ENCODE measurements around the gene CTAGE4.
"Not testable (repeated sequence)": the region's sequence is repeated elsewhere in the genome, so short reads cannot be mapped to it uniquely, and the experiment has no call there.

The CTAGE4 gene, protein sequence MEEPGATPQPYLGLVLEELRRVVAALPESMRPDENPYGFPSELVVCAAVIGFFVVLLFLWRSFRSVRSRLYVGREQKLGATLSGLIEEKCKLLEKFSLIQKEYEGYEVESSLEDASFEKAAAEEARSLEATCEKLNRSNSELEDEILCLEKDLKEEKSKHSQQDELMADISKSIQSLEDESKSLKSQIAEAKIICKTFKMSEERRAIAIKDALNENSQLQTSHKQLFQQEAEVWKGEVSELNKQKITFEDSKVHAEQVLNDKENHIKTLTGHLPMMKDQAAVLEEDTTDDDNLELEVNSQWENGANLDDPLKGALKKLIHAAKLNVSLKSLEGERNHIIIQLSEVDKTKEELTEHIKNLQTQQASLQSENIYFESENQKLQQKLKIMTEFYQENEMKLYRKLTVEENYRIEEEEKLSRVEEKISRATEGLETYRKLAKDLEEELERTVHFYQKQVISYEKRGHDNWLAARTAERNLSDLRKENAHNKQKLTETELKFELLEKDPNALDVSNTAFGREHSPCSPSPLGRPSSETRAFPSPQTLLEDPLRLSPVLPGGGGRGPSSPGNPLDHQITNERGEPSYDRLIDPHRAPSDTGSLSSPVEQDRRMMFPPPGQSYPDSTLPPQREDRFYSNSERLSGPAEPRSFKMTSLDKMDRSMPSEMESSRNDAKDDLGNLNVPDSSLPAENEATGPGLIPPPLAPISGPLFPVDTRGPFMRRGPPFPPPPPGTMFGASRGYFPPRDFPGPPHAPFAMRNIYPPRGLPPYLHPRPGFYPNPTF

DNA sequence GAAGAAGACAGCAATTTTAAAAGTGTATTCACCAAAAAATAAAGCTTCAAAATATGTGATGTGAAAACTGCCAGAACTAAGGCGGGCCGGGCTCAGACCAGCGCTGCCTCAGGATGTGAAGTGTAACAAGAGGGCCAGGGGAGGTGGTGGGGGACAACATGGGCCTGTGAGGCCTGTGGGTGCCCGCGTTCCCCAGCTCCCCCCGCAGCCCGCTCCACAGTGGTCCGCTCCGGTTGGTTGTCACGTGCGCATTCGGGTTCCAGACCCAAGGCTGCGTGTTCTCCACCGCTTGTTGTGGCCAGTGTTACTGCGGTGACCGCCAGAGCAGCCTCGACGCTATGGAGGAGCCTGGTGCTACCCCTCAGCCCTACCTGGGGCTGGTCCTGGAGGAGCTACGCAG, at the start of gene CTAGE4:
Gene CTAGE4, plus strand, starts transcription at position 301 of the 400 bp plus-strand sequence. Its CDS starts 38 bp downstream, at position 339.
- not testable (repeated sequence) for DNase-seq (ENCODE audit: low read depth, low spot score)

DNA sequence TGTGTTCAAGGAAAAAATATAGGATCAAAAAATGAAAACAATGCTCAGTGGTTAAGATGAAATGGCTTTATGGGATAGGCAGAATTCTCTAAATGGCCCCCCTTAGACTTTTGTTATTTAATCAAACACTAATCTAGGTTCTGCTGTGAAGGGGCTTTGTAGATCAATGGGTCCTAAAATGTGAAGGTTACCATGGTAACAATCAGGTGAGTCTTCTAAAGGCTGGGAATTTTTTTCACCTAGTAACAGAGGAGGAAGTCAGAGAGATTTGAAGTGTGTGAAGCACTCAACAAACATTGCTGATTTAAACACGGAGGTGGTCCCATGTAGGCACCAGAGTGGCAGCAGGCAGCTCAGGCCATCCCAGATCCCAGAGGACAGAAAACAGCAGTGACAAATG, 49.1 kb upstream of the CTAGE4 start:
- no peak for DNase-seq (ENCODE audit: low read depth, low spot score)

DNA sequence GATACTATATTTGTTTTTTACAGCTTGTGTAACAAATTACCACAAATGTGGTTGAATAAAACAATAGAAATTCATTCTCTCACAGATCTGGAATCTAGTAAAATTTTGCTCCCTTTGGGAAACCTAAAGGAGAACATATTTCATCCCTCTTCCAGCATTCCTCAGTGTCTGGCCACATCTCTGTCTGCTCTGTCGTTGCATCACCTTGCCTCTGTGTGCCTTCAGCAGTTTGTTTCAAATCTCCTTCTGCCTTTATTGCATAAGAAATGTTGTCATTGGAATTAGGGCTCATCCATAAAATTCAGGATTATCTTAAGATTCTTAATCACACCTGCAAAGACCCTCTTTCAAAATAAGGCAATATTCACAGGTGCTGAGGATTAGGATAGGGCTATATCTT, 45.8 kb upstream of the CTAGE4 start:
- DNase-seq (ENCODE audit: low read depth, low spot score) = no peak

DNA sequence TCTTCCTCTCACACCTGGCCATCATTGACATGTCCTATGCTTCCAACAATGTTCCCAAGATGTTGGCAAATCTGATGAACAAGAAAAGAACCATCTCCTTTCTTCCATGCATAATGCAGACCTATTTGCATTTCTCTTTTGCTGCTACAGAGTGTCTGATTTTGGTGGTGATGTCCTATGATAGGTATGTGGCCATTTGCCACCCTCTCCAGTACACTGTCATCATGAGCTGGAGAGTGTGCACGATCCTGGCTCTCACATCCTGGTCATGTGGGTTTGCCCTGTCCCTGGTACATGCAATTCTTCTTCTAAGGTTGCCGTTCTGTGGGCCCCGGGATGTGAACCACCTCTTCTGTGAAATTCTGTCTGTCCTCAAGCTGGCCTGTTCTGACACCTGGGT, 41.1 kb upstream of the CTAGE4 start:
- no peak for DNase-seq (ENCODE audit: low read depth, low spot score)

DNA sequence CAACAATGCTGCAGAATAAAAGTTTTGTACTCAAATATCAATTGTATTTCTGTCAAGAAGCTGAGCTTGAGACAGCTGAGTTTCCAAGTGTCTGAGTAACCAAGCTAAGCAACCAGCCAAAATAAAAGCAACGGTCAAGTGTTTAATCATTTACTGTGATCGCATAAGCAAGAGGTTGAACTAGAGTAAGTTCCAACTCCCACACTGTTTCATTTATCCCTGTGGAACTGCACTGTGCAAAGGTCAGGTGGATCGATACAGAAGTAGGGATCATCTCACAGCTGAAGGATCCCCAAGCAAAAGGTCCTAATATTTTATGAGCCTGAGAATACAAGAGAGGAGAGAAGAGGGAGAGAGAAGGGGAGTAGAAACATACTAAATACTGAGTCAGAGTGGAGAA, 38.8 kb upstream of the CTAGE4 start:
- no peak for DNase-seq (ENCODE audit: low read depth, low spot score)

DNA sequence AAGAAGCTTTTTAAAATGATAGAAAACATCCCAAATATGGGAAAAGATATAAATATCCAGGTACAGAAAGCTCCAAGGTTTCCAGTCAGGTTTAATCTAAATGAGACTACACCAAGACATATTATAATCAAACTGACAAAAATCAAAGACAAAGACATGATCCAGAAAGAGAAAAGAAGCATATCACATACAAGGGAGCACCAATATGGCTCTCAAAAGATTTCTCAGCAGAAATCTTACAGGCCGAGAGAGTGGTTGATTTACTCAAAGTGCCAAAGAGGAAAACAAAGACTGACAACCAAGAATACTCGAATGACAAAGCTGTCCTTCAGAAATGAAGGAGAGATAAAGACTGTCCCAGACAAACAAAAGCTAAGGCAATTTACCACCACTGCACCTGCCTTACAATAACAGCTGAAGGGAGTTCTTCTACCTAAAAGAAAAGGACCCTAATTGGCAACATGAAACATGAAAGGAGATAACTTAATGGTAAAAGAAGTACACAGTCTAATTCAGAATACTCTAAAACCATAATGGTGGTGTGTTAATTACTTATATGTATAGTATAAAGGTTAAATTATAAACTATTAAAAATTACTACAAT, 34.9 kb upstream of the CTAGE4 start:
- no peak for DNase-seq (ENCODE audit: low read depth, low spot score)

DNA sequence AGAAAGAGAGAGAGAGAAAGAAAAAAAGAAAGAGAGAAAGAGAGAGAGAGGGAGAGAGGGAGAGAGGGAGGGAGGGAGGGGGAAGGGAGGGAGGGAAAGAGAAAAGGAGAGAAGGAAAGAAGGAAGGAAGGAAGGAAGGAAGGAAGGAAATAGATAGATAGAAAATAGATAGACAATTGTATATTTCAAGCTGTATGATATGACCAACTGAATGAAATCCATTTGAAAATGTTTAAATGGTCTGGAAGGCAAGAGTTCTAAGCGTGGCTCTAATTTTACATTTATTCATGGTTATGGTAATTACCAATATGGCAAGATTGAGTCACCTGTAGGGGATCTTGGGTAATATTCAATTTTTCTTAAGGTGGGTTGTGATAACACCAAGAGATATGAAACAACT, 24.4 kb upstream of the CTAGE4 start:
- DNase-seq (ENCODE audit: low read depth, low spot score) = no peak

DNA sequence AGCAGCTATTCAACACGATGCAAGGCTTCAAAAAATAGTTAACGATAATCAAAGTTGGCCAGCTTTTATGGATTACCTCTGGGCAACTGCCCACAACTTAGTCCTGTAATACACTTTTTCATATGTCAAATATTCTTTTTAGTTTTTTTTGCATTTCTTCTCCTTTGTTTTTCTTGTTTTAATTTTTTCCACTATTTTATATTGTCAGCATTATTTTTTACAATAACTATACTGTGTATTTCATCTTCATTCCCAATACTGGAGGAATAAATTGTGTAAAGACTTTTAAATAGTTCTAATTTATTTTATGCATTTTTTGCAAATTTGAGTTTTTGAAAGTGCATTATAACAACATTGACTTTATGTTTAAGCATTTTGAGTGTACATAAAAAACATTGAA, 18.5 kb upstream of the CTAGE4 start:
- DNase-seq (ENCODE audit: low read depth, low spot score) = no peak

DNA sequence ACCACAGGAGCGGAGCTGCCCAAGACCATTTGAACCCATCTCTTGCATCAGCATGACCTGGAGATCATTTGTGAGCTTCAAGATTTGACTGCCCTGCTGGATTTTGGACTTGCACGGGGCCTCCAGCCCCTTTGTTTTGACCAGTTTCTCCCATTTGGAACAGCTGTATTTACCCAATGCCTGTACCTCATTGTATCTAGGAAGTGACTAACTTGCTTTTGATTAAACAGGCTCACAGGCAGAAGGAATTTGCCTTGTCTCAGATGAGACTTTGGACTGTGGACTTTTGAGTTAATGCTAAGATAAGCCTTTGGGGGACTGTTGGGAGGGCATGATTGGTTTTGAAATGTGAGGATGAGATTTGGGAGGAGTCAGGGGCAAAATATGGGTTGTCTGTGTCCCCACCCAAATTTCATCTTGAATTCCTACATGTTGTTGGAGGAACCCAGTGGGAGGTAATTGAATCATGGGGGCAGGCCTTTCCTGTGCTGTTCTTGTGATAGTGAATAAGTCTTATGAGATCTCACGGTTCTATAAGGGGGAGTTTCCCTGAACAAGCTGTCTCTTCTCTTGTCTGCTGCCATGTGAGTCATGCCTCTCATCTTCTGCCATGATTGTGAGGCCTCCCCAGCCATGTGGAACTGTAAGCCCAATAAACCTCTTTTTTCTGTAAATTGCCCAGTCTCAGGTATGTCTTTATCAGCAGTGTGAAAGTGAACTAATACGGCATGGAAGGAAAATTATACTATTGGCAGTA, 11.5 kb upstream of the CTAGE4 start:
- not testable (repeated sequence) for DNase-seq (ENCODE audit: low read depth, low spot score)

DNA sequence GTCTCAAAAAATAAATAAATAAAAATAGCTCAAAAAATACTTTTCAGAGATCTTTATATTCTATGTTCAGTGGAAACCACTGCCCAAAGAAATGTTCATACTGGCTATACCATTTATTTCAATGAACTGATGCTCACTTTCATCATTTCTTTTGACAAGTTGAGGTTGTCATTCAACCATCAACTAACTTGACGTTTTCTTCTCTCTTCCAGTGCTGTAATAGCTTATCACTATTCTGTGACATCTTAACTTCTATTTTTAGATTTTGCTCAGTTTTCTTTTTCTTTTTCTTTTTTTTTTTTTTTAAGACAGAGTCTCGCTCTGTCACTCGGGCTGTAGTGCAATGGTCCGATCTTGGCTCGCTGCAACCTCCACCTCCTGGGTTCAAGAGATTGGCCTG, 8.7 kb upstream of the CTAGE4 start:
- DNase-seq (ENCODE audit: low read depth, low spot score) = no peak

DNA sequence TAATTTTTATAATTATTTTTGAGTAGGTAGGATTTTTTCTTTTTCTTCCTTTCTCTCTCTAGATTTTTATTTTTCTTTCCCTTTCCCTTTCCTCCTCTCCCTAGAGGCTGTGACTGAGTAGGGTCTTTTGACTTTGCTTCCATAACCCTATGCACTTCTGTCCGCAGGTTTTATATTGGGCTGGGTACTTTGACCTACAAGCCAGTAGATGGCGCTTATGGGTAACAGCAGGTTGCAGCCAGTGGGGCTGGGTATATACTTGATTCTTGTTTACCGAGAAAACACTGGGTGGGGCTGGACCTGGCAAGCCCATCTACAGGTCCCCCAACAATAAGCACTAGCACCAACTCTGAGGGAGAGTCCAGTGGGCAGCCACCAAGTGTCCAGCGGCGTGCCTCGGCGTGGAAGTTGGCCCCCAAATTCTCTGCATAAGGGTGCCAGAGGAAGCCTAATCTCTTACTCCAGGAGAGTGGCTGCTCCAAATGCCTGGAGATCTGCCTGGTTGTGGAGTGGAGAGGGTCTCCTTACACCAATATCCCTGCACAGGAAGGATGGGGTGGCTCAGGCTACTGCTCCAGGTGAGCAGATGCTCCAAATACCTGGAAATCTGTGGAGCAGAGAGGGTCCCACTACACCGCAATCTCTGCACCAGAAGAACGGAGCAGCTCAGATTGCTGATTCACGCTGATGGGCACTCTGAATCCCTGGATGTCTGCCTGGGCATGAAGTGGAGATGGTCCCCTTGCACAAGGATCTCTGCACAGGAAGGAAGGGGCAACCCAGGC, 4.7 kb upstream of the CTAGE4 start:
- not testable (repeated sequence) for DNase-seq (ENCODE audit: low read depth, low spot score)

DNA sequence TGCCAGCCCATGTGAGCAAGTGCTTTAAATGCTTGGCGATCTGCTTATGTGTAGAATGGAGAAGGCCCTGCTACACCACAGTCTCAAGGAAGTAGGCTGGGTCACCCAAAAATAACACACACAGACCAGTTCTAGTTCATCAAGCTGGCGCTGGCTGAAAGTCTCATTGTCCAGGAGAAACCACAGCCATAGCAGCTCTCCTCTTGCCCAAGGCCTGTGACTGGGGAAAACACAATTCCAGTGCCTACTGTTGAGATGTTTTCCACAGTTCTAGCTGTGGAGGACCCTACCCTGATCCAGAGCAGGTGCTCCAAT, 4.1 kb upstream of the CTAGE4 start:
- DNase-seq (ENCODE audit: low read depth, low spot score) = not testable (repeated sequence)

DNA sequence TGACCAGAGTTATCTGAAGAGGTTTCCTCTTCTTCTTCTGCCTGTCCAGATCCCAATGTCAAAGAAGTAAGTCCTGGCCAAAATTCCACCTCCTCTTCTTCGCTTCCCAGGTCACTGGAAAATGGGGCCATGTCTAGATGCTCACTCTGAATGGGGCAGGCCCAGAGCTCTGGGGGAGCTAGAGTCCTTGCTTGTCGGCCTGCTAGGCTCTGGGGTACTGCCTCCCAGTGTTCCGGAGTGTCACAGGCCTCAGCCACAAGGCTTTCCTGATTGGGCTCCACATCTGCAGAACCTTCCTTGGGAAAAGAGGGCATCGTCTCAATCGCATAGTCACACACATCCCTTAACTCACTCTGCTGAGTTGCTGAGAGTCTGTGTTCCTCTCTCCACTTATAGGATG, 4.6 kb downstream of the CTAGE4 start:
- not testable (repeated sequence) for DNase-seq (ENCODE audit: low read depth, low spot score)

DNA sequence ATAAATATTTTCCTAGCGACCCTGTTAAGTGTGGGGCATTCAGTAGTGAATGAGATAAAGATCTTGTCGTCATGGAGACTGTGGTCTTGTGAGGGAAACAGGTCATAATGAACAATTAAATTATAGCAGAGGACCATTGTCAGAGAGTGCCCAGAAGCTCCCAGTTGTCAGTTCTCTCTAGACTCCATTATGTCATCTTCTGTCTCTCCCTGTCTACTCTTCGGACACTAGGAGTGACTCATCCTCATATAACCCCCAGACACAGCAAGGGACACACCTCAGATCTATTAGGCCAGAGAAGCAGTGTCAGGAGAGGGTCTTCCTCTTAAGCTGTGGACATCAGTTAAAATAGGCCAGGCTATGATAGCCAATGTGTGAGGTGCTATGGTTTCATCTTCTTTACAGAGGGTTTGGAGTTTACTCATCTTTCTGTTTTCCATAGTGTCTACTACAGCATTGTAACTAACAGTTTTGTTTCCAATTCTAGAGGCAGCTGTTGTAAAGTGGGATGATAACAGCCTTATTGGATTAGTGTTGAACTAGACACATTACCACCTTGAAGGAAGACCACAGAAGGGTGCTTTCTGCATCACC, 5.4 kb downstream of the CTAGE4 start:
- not testable (repeated sequence) for DNase-seq (ENCODE audit: low read depth, low spot score)

DNA sequence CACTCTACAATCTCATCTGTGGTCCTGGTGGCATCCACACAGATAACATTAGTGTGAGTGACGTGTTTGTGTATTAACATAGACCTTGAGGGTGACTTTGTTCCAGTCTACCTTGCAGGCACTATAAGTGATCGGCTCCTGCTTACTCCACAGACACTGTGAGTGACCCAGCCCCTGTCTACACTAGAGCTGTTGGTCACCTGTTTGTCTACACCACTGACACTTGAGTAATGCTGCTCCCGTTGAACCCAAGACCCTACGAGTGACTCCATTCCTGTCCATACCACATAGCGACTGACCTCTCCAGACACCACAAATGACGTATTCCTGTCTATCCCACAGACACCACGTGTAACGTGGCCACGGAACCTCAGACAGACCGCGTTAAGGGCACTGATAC, 10.5 kb downstream of the CTAGE4 start:
- DNase-seq (ENCODE audit: low read depth, low spot score) = not testable (repeated sequence)

DNA sequence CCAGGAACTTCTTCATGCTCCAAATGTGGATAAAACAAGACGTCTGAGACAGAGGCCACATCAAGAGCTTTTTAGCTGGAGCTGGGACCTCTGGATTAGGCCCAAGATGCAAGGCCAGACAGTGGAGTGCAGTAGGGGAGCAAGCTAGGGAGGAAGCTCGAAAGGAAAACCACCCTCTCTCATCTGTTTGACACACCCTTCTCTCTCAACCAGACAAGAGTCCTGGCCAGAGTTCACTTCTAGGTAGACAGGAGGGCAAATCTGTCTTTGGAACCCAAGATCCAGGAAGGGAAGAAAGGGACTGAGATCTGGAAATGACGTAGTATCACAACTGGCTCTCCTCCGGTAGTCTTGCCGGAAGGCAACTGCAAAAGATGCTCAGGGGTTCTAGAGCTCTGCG, 11.2 kb downstream of the CTAGE4 start:
- DNase-seq (ENCODE audit: low read depth, low spot score) = not testable (repeated sequence)

DNA sequence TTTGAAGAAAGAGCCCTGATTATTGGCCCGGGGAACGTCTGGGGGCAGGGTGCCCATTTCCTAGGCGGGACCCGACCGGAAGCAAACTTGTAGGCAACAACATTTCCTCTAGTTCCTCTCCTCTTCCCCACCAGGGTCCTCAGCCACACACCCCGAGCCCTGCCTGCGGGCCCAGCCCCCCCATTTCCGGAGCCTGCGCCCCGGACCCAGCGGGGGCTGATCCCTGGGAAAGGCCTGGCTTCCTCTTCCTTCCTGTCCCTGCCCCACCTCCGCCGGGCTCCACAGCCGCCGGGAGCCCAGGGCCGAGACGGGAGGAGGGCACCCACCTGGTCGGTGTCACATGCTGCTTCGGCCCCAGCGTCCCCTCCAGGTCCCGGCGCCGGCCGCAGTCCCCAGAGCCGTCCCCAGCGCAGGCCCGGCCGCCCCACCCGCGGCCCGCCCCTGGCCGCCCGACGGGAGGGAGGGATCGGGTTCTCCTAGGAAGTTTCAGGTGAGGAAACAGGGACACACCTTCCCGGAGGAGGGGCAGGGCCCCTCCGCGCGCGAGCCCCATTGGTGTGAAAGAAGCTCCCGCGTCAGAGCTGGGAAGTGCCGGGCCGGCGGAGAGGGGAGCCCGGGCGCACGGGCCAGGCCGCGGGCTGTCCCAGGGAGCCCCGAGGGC, 12.1 kb downstream of the CTAGE4 start, which contains the start of gene ARHGEF35:
Gene ARHGEF35, minus strand, starts transcription at position 622 of the 661 bp plus-strand sequence. CDS start 7,450 bp downstream, outside the sequence.
- not testable (repeated sequence) for DNase-seq (ENCODE audit: low read depth, low spot score)

DNA sequence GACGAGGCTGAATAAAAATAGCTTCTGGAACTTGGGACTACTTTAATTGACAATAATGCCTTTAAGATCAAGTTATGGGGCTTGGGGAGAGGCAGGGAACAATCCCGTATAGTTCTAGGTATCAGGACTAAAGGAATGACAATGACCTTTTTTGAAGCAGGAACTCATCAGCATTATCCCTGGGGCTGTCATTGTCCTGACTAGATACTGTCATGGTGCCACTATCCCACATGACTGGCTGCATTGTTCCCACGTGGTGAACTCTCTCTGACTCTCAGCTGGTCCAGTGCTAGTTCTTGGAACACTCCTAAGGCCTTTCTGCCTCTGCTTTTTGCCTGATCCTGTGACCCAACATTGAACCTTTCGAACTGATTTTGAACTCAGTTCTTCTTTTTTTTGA, 15.7 kb downstream of the CTAGE4 start:
- not testable (repeated sequence) for DNase-seq (ENCODE audit: low read depth, low spot score)

DNA sequence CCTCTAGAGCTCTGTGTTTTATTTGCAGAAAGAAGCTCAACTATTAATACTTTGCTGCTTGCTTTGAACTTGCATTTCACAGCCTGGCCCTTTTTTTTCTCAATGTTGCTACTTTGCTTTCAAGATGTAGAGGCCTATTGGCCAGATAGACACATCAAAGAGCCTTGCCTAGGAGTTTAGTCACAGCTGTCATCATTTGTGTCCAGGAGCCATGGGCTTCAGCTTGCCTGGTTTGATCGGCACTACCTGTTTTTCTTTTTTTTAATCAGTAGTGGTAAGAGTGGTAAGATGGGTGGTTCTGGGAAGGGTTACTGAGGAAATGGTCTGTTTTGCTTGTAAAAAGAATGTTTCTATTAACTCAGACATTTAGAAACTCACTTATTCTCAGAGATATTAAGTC, 18.7 kb downstream of the CTAGE4 start:
- not testable (repeated sequence) for DNase-seq (ENCODE audit: low read depth, low spot score)

DNA sequence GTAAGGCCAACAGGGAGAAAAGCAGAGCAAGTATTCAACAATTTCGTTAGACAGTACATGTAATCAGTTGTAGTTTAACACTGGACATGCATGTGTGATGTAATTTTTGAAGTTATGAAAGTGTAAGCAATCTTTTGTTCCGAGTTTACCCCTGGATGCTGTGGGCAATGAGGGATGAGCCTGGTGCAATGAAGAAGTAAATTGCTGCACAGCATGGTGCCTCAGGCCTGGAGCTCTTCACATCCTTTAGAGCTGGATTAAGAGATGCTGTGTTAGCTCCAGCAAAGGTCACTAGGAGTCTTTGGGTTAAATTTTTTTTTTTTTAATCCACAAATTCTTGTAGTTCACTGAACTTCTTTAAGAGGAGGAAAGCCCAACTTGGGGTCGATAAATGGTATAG, 19.8 kb downstream of the CTAGE4 start:
- not testable (repeated sequence) for DNase-seq (ENCODE audit: low read depth, low spot score)
